Measurements from ENCODE around the gene SIK1.

Gene SIK1

DNA sequence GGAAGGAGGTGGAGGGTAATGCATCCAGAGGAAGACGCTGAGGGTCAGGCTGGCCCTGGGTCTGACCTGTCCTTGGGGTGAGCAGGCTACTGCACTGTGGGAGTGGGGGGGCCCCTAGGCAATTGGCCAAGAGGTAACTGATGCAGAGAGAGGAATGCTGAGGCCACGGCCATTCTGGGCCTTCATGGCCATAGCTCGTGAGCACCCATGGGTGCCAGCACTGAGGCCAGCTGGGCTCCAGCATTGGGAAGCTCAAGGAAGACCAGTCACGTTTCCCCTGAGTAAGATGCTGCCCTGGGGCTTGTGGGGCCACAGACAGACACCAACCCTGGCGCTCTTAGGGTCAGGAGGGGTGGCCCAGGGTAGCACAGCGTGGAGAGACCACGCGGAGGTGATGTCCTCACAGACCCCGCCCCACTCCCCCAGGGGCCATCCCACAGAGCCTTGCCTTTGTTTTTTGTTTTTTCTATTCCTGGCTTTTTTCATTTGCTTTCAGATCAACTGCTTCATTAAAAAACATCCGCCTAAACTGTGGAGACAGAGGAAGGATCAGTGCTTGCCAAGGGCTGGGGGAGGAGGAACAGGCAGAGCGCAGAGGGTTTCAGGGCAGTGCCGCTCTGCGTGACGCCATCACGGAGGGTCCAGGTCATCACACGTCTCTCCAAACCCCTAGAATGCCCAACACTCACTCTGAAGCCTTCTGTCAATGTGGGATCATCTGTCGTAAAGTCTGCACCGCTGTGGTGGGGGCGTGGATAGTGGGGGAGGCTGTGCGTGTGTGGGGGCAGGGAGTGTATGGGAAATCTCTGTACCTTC is 61.1 kb downstream of the SIK1 start:
- DNase-seq, result no peak

DNA sequence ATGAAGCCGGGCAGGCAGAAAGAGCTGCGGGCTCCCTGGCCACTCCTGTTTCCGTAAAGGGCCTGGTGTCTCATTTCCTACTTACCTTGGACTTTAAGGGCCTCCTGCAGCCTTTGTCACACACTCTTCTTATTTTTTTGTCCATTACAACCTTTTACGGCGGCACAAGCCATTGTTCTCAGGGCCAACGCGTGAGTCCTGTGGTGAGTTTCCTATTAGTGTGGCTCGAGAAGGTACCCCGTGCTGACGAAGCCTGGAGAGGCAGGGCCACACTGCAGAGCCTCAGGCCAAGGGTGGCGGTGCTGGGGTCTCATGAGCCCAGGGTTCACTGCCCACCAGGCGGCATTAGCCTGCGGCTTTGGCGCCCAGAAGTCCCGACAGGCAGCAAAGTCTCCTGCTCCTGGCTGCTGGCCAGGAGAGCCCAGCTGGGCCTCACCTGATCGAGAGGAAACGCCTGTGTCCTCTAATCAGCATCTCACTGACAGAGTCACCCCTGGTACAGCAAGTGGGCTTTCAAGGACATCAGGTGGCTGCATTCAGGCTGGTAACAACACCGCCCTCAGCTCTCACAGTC is 62.0 kb downstream of the SIK1 start:
- no peak for DNase-seq
